Activated CD4-positive, CD25-positive, alpha-beta regulatory T cell treated with anti-CD3 and anti-CD28 coated beads, Interleukin-2, amount 50 U/mL, for 16 hours (primary cell): ENCODE data around the gene NAA50.
A peak's percentile ranks its signal among the peaks of the same experiment; 100 is the strongest.

ENCODE experiments used
- DNase-seq: peaks from one replicate; pipeline ENCODE4 v3.0.0-alpha.2; 2020; ENCODE audit warnings: low read depth, low spot score

The NAA50 gene

DNA sequence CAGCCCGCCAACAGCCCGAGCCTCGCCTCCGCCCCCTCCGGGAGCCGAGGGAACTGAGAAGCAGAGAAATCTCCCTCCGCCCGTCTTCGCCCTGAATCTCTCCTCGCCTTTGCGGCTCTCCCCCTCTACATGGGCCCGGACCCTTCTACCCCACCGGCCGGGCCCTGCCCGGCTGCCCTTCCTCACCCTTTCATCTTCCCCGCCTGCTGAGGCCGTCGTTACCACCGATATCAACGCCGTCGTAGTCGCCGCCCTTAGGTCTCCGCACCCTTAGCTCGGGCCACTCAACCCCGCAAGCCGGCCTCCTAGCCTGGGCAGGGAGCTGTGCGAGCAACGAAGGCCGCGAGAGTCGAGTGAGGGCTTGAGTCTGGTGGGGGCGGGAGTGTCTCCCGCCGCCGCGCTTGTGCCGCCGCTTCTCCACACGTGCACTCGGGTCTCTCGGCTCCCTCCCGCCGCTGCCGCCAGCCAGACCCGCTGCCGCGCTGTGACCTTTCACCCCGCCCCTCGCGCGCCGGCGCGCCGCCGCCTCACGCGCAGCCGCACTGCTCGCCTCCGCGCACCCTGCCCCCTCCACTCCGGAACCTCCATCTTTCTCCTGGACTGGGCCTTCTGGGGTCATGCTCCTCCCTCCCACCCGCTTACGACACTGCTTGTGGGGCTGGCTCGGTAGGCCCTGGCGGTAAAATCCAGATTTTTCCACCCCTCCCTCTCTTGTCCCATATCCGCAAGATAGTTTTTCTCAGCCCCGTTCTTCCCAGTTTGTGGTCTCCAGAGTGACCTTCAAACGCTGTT, at the start of gene NAA50:
Gene NAA50 (minus strand): TSS at position 494 of the 792 bp plus-strand sequence. CDS start 300 bp downstream, at position 194.
- DNase-seq = peak; percentile 89

GRCh38 chr3:113795693-113796092, 49.6 kb upstream of the NAA50 start:
- DNase-seq = no peak

DNA sequence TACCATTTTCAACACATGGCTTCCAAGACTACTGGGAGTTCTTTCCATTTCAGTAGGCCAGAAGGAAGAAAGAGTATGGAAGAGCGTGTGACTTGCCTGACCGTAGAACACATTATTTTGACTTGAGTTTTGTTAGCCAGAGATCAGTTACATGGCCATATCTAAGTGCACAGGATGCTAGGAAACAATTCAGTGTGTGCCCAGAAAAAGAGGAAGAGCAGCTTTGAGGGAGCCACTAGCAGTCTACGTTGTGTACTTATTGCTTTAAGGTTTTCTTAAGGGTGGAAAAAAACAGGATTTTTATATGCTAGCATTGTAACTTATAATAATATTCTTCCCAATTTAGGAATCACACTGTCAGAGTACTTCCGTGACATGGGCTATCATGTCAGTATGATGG, 48.5 kb upstream of the NAA50 start:
- no peak for DNase-seq

DNA sequence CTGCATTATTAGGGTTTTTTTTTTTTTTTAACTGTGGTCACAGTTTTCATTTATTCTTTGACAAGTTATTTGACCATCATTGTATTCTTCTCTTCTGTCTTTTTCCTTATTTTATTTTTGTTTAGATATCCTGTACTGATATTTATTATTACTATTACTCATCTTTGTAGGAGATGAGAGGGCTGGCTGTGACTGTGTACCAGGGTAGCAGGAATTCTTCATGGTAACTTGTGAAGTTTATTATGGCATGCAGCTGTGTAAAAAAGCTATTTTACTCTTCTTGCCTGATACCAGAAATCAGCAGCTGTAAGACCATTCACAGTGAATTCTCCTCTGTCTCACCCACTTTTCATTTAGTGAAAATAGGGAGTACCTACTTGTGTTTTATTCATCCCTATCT, 45.3 kb upstream of the NAA50 start:
- DNase-seq = no peak

DNA sequence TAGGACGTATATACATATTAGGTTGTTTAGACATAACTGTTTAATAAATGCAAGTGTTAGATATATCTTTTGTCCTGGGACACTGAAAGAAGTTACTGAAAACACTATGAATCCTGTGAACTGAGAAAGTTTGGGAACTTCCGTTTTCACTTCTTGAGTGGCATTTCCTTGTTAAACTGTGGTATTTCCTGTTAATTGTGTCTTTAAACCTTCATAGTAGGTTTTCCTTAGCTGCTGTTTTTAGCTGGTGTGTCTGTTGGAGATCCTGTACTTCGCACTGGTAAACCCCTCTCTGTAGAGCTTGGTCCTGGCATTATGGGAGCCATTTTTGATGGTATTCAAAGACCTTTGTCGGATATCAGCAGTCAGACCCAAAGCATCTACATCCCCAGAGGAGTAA, 37.9 kb upstream of the NAA50 start:
- DNase-seq = no peak

GRCh38 chr3:113783463-113783862, 37.4 kb upstream of the NAA50 start:
- DNase-seq = no peak

DNA sequence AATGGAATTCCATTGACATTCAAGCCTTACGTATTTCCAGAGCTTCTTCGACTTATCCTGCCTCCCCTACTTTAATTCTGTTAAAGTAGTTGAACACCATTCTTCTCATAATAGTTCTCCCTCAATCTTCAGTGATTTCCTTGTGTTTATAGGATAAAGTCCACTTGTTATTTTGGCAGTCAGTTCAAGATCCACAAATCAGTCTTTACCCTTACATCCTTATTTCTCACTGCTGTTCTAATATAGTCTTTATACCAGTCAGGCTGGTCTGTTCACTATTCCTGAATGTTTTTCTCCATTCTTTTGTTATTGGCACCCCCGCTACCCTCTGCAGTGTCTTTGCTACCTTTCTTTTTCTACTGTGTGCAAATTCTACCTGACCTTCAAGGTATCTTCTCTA, 30.5 kb upstream of the NAA50 start:
- no peak for DNase-seq

DNA sequence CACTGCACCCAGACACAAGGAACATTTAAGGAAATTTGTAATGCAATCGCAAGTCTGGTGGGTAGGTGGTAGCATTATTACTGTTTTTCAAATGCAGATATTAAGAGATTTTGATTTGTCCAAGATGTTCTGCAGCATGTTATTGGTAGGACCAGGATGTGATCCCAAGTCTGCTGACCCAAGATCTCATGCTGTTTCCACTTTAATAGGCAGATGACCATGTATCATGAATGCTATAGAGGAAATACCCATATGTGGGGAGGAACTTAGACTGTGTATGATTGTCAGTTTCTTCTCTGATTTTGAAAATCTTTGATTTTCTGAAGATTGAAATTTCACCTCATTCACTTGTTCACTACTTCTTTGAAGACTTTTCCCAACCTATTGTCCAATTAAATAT, 29.5 kb upstream of the NAA50 start:
- no peak for DNase-seq

GRCh38 chr3:113773381-113773780, 27.3 kb upstream of the NAA50 start:
- DNase-seq = no peak

DNA sequence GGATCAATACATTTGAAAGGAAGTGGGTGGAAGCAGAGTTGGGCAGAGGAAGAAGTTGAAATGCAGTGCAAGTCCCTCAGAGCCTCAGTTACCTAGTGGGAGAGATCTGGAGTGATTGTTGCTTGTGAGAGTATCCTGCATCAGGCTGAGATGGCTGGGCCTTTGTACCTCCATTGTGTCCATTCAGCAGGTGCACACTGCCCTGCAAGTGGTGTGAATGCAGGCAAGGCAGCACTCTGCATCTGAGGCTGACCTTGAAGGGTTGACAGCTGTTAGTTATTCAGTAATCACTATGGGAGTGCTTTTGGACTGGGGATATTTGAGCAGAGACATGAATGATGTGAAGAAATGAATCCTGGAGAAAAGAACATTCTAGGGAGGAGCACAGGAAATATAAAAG, 25.9 kb upstream of the NAA50 start:
- DNase-seq = no peak

DNA sequence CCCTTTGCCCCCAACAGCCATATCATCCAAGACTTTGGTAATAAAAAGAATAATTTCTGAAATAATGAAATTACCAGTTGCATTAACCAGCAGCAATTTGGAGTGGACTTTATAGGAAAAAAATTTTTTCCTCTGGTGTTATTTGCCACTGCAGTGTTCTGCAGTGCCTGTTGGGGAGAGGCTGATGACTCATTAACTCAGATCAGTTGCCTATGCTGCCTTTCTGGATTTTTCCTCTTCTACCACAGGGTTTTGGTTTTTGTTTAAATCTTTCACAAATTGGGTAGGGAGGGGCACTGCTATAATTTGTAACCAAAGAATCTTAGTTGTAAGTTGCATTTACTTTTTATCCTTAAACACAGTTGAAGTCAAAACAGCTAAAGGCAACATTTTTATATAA, 23.5 kb upstream of the NAA50 start:
- no peak for DNase-seq

DNA sequence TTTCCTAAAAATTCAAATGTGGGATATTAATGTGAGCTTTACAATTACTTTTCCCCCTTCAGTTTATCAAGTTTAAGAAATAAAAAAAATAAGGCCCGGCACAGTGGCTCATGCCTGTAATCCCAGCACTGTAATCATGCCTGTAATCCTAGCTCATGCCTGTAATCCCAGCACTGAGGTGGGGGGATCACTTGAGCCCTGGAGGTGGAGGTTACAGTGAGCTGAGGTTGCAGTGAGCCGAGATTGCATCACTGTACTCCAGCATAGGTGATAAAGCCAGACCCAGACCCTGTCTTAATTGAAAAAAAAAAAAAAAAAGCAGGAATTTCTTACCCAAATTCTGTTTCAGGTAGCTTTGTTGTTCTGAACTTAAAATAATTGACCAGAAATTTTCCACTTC, 18.6 kb upstream of the NAA50 start:
- no peak for DNase-seq

GRCh38 chr3:113758389-113759024, 12.5 kb upstream of the NAA50 start:
- DNase-seq = no peak

- DNase-seq = no peak
These were observed 8.6 kb upstream of the NAA50 start for GRCh38 chr3:113754494-113755159.

GRCh38 chr3:113753376-113753985, 7.4 kb upstream of the NAA50 start:
- no peak for DNase-seq

DNA sequence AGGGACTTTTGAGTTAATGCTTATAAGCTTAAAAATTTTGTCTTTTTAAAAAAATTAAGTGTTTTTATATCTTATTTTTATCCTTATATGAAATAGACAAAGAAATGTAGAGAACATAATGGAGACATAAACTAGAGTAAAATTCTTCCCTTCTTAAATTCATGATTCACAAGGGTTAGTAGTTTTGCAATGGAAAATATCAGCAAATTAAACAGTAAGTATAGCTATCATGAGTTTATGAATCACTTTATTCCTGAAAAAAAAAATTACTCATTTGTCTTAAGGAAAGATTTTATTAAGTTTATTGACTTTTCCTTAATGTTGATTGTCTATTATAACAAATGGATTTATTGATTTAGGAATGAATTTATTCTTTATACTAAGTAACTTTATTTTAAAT, 5.1 kb upstream of the NAA50 start:
- DNase-seq = no peak

DNA sequence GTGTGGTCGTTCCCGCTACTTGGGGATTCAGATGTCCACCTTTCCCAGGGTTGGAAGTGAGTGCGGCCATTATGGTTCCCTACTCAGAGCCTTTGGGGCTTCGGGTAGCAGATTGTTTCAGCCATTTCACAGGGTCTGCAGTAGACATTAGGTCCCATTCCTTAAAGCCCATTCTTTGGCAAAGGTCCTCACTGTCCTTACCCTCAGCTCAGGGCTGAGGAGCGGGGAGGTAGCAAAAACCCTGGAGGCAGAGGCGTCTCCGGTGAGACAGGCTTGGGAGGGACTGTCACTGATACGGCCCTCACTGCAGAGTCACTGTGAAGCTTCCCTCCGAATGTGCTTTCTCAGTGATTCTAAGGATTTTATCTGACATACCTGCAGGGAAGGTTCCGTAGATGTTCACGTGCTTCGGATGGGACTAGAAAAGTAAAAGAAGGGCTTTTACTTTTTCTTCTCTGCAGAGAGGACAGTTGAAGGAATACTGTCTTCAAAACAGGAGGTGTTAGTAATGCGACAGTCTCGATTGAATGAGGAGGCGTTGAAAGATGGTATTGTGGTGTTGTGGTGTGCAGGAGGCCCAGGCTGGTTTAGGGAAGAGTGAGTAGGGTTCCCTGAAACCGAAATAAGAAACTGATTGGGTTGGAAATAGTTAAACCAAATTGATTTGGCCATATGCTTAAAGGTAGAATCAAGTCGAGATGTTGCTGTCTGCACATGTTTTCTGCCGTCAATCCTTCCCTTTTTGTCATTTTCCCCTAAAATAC, 1.4 kb upstream of the NAA50 start:
- DNase-seq = no peak

DNA sequence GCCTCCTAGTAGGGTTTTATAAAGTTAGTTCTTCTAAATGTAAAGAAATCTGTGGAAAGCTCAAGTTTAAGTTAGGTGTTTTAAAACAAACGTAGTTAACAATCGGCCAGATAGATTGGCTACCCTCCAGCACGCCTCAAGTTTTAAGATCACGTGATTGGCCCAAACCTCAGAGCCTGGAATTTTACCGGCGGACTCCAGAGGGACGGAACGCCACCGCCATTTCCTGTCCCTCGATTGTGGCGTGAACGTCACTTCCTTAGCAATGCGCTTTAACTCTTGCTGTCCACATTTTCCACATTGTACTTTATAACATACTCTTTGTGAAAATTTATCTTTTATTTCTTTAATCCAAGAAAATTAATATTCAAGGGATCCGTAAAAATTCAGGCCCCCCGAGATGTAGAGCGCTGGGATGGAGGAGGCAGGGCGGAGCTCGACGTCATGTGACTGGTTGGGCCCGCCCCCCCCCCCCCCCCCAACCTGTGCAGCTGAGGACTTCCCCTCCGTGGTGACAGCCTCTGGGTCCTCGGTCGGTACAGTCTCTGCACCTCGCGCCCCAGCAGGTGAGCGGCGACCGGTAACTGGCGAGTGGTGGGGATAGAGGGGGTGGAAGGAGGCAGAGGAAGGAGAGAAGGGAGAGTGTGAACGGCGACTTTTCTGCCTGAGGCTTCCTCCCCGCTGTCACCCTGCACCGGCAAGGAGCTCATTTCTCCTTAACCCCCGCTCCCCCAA, 666 bp upstream of the NAA50 start, which contains the start of gene ATP6V1A:
Gene ATP6V1A (plus strand): TSS at position 488 of the 735 bp plus-strand sequence. CDS start 31,719 bp downstream, outside the sequence.
- peak; percentile 61 for DNase-seq

DNA sequence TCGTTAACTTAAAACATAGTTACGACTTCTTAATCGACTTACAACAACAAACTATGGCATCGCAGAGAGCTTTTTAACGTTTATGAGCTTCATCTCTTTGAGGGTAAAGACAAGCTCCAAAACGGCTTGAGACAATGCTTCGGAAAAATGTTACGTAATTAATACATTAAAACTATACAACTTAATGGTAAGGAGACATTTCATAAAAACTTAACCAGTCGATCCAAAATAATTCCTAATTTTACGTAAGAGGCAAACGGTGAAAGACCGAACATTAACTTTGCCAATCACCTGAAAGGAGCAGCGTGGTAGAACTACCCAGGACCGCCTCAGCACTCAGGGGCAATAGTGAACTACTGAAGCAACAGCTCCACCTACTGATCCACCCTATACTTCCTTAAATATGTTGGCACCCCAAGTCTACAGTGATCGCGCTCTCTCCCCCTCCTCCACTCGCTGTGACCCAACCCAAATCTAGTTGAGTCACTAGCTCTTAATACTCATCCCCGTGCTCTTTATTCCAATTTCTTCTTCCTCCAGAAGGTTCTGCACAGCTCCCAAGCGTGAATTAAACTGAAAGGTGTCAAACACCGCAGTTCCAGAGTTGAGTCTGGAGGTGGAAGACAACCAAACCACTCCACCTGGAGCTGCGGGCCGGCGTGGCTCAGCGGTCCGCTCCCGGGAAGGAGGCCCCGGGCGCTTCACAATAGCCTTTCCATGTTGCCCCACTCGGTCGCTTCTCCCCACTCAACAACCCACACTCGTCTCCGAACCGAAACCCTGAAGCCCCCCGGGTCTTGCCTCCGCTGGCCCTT, 901 bp downstream of the NAA50 start:
- DNase-seq = peak; percentile 64
